RPMI7951 (cell line): ENCODE results near the gene JARID2. TPM values are rescaled to one million over a fixed set of nuclear protein-coding genes. Genes with fewer than 3 reads are reported as not detected.

Source experiments
- DNase-seq: peaks from one replicate; pipeline ENCODE4 v3.0.0-alpha.2; 2012; ENCODE audit warnings: low read depth
- total RNA-seq: library from RNA; depleted of rRNA; stranded (reverse); fragments of >200 nt; shearing (Covaris generic); gene quantifications from 2 replicates; pipeline ENCODE4 v1.2.3, GENCODE V29; 2014; rRNA removed

The JARID2 gene
- total RNA-seq: 10.5 and 10.6 TPM in 2 replicates

DNA sequence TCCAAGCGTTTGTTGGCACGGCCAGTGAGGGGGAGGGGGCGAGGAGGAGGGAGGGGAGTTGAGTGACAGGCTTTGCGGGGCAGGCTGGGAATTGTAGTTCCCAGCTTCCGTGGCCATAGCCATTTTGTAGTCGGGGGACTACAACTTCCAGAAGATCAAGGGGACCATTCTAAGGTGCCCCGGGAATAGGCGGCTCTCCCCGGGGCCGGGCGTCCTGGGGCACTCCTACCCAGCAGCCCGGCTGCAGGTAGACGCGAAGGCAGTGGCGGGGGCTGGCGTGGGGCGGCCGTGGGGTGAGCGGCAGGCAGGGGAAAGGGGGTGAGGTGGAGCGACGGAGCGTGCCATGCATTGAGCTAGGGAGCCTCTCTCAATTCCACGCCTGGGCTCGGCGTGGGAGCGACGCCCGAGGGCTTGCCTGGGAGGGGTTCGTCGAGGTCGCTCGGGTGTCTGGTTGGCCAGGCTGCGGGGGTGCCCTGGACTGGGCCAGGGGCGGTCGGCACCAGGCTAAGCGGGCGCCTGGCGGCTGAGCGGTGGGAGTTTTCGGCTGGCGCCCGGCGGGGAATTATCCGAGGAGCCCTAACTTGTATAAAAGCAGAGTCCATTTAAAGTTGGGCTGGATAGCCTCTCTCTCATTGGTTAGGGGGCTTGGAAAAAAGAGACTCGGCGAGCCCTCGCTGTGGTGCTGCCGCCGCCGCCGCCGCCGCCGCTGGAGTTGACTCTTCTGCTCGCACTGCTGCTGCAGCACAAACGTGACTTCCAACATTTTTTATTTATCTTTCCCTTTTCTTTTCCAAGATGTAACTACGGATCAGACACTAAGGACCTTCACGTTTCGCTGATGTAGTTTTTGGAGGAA lies at the start of gene JARID2:
TSS of gene JARID2 (plus strand) at position 709 of the 856 bp plus-strand sequence. CDS start 471 bp downstream, outside the sequence.
- DNase-seq: peak; percentile 98

- DNase-seq: no peak
Measured at GRCh38 chr6:15200087-15200486, 45.8 kb upstream of the JARID2 start.

DNA sequence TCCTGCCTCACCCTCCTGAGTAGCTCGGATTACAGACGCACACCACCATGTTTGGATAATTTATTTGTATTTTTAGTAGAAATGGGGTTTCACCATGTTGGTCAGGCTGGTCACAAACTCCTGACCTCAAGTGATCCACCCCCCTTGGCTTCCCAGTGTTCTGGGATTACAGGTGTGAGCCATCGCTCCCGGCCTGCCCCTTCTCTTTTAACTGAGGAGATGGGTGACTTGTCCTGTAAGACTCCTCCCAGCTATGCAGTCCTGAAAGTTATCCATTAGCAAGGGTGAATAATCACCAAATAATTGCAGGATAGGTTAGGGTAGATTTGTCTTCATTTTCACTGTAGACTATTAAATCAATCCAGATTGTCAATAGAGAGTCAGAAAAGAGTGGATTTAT lies 40.5 kb upstream of the JARID2 start:
- DNase-seq: no peak

GRCh38 chr6:15206887-15207286 lies 39.0 kb upstream of the JARID2 start:
- no peak for DNase-seq

- peak; percentile 56 for DNase-seq
Measured at GRCh38 chr6:15207923-15208322, 37.9 kb upstream of the JARID2 start.

GRCh38 chr6:15213838-15214400 lies 31.9 kb upstream of the JARID2 start:
- no peak for DNase-seq

- DNase-seq: no peak
Measured at GRCh38 chr6:15218401-15218800, 27.5 kb upstream of the JARID2 start.

GRCh38 chr6:15220062-15220461 lies 25.8 kb upstream of the JARID2 start:
- DNase-seq: no peak

- no peak for DNase-seq
Measured at GRCh38 chr6:15227827-15228318, 18.0 kb upstream of the JARID2 start.

DNA sequence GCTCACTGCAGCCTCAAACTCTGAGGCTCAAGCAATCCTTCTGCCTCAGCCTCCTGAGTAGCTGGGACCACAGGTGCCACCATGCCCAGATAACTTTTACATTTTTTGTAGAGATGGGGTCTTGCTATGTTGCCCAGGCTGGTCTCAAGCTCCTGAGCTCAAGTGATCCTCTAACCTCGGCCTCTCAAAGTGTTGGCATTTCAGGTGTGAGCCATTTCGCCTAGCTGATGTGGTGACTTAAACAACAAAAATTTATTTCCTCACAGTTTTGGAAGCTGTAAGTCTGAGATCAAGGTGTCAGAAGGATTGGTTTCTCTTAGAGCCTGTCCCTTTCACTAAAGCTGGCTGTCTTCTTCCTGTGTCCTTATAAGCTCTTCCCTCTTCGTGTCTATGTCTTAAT lies 15.0 kb upstream of the JARID2 start:
- no peak for DNase-seq

GRCh38 chr6:15232836-15233510 lies 12.9 kb upstream of the JARID2 start:
- DNase-seq: no peak

- DNase-seq: no peak
Measured at GRCh38 chr6:15234068-15234758, 11.7 kb upstream of the JARID2 start.

DNA sequence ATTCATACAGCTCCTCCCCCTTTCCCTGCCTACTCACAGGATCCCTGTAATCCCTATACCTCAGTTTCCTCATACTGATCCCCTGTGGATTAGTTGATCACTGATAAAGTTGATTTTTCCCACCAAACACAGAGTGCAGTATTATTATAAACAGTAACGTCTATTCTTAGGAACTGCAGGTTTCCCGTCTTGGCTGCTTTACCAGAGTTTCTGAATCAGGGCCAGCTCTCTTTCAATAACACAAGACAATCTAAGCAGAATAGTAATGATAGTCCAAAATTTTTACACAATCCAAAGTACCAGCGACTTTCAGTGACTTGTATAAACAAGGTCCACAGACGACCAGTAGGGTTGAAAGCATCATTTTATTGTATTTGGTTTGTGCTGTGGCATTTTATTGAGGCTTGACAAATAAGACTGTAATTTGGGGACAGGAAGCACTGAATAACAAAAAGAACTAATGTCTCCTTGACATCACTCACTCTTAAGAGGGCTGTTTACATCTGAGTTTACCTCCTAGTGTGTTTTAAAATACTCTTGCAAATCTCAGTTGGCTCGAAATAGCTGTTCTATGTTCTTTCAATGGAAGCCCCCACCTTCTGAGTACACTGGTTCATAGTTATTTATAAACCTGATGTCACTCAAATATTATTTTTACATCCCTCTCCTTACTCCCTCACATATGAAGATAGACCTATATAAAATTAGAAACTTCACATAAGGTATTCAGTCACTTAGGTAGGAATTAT lies 6.1 kb upstream of the JARID2 start:
- no peak for DNase-seq

- no peak for DNase-seq
Measured at GRCh38 chr6:15242503-15242902, 3.4 kb upstream of the JARID2 start.

DNA sequence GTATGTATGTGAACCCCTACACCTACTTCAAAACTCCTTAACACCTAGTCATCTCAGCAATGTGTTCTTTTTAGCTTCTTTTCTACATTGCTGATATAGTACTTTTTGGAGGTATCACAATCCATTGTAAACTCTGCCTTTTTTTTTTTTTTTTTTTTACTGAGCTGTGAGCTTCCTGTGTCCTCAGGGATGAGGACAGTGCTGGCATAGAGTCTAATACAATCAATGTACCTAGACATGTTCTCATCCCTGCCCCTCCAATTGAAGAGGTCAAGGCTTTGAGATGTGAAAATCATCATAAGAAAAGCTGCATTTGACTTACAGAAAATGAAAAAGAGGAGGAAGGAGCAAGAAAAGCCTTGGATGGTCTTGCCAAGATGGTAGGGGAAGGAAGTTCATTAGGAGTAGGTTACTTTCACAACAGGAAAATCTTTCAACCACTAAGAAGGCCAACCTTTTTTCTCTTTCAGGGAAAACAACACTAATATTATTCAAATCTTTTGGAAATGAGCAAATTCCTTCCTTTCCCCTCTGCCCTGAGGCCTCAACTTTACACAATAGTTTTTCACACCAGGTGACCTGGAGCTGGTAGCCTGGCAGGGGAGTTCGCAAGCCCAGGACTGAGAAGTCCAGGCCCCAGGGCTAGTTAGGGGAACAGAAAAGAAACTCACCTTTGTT lies 2.8 kb upstream of the JARID2 start:
- DNase-seq: no peak

DNA sequence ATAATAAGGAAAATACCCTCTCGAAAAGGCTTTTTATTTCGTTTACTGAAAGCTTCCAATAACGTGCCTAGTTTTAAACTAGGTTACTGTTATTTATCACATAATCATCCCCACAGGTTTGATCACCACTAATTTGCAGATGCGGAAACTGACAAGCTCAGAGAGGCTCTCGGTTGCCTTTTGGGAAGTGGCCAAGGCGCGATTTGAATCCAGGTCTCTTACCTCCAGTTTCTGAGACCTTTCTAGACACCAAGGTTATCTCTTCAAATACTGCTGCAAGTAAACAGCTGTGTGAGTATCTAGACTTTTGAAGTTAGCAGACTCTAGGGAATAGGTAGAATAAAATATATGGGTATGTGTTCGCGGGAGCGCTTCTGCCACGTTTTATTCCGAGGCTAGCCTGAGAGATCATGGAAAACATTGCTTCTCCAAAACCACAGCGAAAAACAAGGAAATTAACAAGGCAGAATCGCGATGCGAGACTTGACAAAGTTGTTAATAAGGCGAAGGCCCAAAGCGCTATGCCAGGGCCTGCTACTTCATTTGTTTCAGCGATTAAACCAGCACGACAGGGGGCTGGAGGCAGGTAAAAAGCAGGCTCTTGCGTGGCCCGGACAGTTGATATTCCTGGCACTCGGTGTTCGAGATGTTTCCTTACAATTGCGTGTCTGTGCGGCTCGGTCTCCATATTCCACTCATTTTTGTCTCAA lies 1.8 kb upstream of the JARID2 start:
- DNase-seq: no peak

DNA sequence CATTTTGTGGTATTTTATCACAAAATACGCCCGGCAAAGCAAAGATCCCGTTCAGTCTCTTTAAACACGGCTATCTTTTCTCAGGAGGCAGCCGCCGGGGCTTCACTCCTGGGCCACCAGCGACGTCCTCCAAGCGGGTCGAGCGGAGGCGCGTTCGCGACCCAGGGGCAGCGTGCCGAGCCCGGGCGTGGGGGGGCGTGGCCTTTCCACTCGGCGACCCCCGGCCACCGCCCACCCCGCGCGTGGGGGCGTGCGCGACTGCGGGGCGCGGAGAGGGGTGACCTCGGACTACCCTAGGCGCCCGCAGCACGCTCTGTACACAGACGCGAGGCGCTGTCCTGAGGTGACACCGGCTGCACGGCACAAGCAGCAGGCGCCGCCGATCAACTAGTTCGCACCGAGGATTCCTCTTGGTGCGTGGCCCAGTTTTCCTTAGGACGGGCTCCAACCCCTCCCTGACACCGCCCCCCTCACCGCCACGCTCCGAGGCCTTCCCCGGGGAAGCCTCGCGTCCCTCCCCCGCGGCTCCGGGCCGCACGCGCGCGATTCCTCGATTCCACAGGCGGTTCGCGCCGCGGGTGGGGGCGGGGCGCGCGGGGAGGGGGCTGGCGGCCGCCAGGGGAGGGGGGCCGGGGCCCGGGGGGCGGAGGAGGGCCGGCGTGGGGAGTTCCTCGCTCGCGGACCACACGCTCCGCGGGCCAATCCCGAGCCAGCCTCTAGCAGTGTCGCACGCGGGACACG lies 1.1 kb upstream of the JARID2 start:
- peak; percentile 81 for DNase-seq

- no peak for DNase-seq
Measured at GRCh38 chr6:15246217-15246665, 372 bp downstream of the JARID2 start.
